HG03103 (cell line): ENCODE results near the gene TRIM59.
A peak's percentile ranks its signal among the peaks of the same experiment; 100 is the strongest.

Experiments
- ATAC-seq: cut with Tn5 transposase; IDR thresholded peaks from one replicate; pipeline ENCODE4 v1.9.1; 2021; ENCODE audit warnings: low read depth; ENCODE audit not compliant: unreplicated experiment

Gene TRIM59, protein sequence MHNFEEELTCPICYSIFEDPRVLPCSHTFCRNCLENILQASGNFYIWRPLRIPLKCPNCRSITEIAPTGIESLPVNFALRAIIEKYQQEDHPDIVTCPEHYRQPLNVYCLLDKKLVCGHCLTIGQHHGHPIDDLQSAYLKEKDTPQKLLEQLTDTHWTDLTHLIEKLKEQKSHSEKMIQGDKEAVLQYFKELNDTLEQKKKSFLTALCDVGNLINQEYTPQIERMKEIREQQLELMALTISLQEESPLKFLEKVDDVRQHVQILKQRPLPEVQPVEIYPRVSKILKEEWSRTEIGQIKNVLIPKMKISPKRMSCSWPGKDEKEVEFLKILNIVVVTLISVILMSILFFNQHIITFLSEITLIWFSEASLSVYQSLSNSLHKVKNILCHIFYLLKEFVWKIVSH

DNA sequence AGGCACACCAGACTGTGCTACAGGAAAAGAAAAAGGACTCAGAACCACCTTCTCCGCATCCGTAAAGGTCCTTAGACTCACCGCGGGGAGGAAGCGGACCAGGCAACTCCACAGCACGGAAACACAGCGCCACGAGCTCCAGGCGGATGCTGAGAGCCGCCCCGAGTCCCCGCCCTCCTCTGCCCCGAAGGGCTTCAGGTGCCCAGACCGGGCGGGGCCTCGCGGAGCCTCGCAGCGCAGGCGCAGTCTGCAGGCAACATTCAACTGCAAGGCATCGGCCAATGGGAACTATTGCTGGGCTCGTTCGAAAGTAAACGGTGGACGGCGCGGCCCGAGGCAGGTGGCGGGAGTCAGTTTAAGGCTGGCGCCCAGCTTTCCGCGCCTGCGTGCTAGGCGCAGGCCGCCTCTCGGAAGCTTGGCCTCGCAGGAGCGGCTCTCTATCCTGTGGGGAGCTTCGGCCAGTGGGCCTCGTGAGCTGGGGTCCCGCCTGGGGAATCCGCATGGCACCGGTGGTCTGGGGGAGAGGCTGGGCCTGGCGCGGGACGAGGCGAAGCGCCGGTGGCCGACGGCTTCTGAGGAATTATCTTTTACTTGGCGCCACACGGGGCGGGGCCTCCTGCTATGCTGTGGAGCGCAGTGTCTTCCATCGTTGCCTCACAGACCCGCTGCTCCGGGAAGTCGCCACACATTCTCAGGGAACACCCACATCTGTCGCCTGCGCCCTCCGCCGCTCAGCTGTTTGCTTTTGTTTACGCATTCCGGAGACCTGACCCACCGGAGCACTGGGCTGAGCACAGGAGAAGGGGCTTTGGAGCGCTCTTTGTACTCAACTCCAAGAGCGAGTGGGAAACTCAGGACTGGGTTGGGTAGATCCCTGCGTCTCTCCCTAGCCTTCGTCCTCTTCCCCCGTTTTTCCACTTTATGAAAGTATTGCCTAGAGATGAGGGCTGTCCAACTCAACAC lies at the start of gene TRIM59:
TSS of gene TRIM59 (minus strand) at position 151 of the 963 bp plus-strand sequence. CDS start 10,603 bp downstream, outside the sequence.
- peak; percentile 95 for ATAC-seq

DNA sequence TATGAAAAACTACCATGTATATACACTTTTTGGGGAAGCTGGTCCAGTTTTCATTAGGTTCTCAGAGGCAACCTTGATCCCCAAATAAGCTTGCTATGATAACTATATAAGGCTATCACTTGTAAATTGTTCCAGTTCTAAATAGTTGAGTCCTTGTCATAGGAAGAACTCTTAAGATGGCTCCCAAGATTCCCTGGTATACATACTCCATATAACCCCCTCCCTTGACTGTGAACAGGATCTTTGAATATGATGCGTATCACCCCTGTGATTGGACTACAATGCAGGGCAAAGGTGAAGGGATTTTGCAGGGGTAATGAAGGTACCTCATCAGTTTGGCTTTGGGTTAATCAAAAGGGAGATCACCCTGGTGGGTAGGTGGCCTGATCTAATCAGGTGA lies 48.6 kb upstream of the TRIM59 start:
- no peak for ATAC-seq

GRCh38 chr3:160490166-160490565 lies 40.6 kb upstream of the TRIM59 start:
- ATAC-seq = no peak

- ATAC-seq = no peak
Measured at GRCh38 chr3:160486459-160486869, 36.9 kb upstream of the TRIM59 start.

DNA sequence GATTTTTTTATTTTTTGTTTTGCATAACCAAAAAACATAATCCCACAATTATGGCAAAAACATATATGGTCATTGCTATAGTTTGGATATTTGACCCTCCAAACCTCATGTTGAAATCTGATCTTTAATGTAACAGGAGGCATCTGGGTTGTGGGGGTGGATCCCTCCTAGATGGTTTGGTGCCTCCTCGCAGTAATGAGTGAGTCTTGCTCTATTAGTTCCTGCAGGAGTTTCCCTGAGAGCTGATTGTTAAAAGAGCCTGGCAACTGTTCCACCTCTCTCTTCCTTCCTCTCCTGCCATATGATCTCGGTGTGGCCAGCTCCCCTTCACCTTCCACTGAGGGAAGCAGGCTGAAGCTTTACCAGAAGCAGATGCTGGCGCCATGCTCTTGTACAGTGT lies 33.2 kb upstream of the TRIM59 start:
- no peak for ATAC-seq

- no peak for ATAC-seq
Measured at GRCh38 chr3:160481856-160482255, 32.3 kb upstream of the TRIM59 start.

DNA sequence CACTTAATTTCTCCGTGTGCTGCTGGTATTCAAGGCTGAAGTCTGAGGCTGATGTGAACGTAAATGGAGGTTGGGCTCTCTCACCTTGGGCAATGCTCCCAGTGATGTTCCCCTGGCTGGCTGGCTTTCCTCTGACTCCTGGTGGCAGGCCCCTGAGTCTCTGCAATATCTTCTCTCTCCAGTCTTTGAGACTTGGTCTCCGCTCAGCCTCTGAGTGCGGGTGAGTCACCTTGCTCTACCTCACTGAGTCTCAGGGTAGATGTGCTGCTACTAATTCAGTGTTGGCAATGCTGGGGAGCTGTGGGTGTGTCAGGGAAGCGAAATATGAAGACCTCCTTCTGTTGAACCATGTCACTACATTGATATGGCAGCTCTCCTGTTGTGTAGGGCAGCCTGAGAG lies 31.3 kb upstream of the TRIM59 start:
- ATAC-seq = no peak

- ATAC-seq = no peak
Measured at GRCh38 chr3:160479376-160479775, 29.8 kb upstream of the TRIM59 start.

- ATAC-seq = no peak
Measured at GRCh38 chr3:160478338-160478737, 28.8 kb upstream of the TRIM59 start.

GRCh38 chr3:160477750-160478149 lies 28.2 kb upstream of the TRIM59 start:
- ATAC-seq = no peak

- no peak for ATAC-seq
Measured at GRCh38 chr3:160475884-160476283, 26.3 kb upstream of the TRIM59 start.

DNA sequence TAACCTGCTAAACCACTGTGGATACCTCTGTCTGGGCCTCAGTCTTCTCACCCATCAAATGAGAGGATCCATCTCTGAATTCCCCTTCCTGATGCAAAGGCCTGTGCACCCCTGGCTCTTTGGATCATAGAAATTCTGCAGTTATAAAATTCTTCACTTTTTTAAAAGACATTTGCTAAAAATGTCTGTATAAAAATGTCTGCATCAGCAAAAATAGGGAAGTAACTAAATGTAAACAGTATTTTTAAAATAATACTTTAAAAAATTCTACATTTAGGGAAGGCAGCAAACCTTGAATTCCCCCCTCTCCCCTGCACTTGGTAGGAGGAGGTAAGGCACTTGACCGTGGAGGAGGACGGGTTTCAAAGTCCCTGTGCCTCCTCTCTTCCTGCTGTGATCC lies 25.6 kb upstream of the TRIM59 start:
- ATAC-seq = no peak

DNA sequence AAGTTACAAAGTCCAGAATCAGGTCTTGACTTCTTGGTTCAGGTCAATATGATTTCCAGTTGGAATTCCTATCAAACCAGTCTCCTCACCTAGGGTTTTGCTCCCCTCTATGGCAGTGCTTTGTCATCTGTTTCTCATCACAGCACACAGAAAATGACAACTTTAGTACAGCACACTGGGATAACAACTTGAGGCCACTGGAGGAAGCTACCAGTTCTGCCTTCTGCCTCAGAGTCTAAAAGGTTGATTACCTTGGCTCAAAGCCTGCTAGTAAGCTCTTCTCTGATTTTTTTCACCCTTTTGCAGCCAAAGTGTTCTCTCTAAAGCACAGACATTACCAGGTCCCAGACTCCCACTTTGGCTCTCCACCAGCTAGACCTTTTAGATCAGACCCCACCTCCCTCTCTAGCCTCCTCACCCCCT lies 24.8 kb upstream of the TRIM59 start:
- no peak for ATAC-seq

GRCh38 chr3:160473978-160474377 lies 24.4 kb upstream of the TRIM59 start:
- ATAC-seq = no peak

DNA sequence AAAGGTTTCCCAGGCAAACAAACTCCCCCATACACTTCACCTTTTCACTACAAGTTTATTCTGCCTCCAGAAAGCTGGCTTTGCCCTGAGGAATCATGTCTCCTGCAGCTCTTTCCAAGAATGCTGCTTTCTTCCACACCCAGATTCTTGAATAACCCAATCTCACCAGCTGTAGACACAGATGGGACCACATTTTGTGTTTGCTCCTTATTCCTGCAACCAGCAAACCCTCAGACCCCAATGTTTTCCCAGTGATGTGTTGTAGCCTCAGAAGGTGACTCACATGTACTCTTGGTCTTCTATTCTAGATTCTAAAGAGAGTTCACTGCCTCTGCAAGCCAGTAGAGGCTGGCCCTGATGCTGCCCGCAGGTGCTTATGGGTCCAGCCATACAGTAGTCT lies 23.6 kb upstream of the TRIM59 start:
- ATAC-seq = no peak

DNA sequence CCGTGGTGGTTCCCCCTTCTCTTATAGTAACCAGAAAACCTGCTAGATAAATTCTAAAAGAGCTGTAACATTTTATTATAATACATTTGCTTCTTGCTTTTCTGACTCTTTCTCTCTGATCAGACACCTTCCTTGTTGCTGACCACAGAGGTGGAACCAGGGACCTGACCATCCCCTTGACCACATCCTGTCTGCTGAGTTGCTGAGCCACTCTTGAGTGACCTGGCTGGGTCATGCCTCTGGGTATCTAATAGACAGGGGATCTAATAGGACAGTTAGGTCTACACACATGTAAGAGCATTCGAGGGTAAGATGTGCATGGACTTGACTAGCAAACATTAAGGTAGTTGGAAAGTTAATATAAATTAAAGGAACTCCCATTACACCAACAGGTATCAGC lies 22.8 kb upstream of the TRIM59 start:
- ATAC-seq = no peak

DNA sequence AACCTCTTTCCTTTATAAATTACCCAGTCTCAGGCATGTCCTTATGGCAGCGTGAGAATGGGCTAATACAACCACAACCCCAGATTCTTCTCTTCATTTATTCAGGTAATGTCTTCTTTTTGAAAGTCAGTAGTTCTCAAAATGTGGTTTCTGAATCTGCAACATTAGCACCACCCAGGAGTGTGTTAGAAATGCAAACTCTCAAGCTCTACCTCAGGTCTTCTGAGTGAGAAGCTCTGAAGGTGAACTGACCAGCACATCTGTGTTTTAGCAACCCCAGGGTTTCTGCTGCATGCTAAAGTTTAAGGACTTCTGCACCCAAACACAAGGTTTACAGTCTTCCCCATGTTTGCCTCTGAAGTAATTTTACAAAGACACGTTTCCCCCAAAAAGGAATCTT lies 22.3 kb upstream of the TRIM59 start:
- no peak for ATAC-seq

GRCh38 chr3:160470181-160470580 lies 20.6 kb upstream of the TRIM59 start:
- ATAC-seq = no peak

DNA sequence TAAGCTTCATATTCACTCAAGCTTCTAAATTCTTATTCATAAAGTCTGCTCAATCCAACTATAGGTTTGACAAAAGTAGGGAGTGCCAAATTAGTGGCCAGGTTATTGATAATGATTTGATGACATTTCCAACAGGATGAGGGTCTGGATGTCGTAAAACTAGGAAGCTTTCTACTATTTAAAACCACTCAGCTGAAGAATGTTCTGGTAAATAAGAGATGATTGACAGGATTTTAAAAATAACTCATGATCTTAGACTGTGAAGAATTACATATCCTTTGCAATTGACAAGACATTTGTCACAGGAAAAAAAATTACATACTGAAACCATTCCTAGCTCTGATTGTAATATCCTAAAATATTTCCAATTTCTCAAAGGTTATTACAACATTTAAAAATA lies 15.4 kb upstream of the TRIM59 start:
- ATAC-seq = no peak

GRCh38 chr3:160464321-160464720 lies 14.7 kb upstream of the TRIM59 start:
- no peak for ATAC-seq

GRCh38 chr3:160460033-160460432 lies 10.4 kb upstream of the TRIM59 start:
- no peak for ATAC-seq
